ENCODE measurements around the gene SLC6A4. TPM values are rescaled to one million over a fixed set of nuclear protein-coding genes. Genes with fewer than 3 reads are reported as not detected.

The SLC6A4 gene
- total RNA-seq, 1 experiment from 2014 or later = 0.02 TPM

GRCh38 chr17:30246460-30246859 is 11.0 kb upstream of the SLC6A4 start:
- Histone ChIP-seq H3K79me1 (ENCODE audit: insufficient read depth, low read depth, low read length, poor library complexity, severe bottlenecking) (no peaks in the 10 kb centered on the region), H3K23me2 (ENCODE audit: insufficient read length, low read depth, low read length, poor library complexity, severe bottlenecking) (no peaks in the 10 kb centered on the region), H3K56ac (ENCODE audit: insufficient read length, low read depth, low read length) (no peak overlapping the region), H3K18ac (ENCODE audit: insufficient read length, low read depth, low read length) (no peak overlapping the region), H3K79me2 (ENCODE audit: insufficient read depth, low read length) (no peaks in the 10 kb centered on the region), H2BK12ac (ENCODE audit: insufficient read length, low read depth, low read length) (no peak overlapping the region), H3K4me2 (ENCODE audit: insufficient read depth, insufficient read length, low read length) (no peak overlapping the region), H2BK15ac (ENCODE audit: low read depth, low read length) (no peak overlapping the region), H3K9ac (ENCODE audit: extremely low read depth, insufficient read length, low read length) (no peak overlapping the region), H3K27me3 (ENCODE audit: insufficient read depth, low read length) (no peaks in the 10 kb centered on the region), H3K4me1 (ENCODE audit: insufficient read depth, low read length) (no peaks in the 10 kb centered on the region), H4K8ac (replicated peaks; ENCODE audit: insufficient read length, low read depth, low read length) (no peak overlapping the region), H4K91ac (ENCODE audit: insufficient read length, low read depth, low read length) (no peak overlapping the region), H3T11ph (ENCODE audit: low read length) (no peak overlapping the region), H3K4ac (ENCODE audit: low read depth, low read length) (no peak overlapping the region), H2AK5ac (ENCODE audit: insufficient read length, low read length) (no peak overlapping the region), H2BK120ac (ENCODE audit: low read depth, low read length, poor library complexity, severe bottlenecking) (no peak overlapping the region), H4K5ac (ENCODE audit: insufficient read length, low read depth, low read length) (no peak overlapping the region), H3K27ac (ENCODE audit: insufficient read length, low read depth, low read length) (no peak overlapping the region), H3K14ac (ENCODE audit: insufficient read depth, low read length) (no peak overlapping the region), H2BK5ac (ENCODE audit: insufficient read length, low read length) (no peak overlapping the region), H4K20me1 (ENCODE audit: control insufficient read depth, insufficient read depth, insufficient read length) (no peaks in the 10 kb centered on the region), H2AFZ (ENCODE audit: low read length) (no peak overlapping the region), H3K23ac (ENCODE audit: insufficient read length, low read depth, low read length) (no peak overlapping the region), H2BK20ac (ENCODE audit: low read depth, low read length, poor library complexity, severe bottlenecking) (no peak overlapping the region), H3K9me3 (ENCODE audit: control insufficient read depth, low read depth, low read length) (no peaks in the 10 kb centered on the region)
- Mint-ChIP-seq H3K9me3 (no peaks in the 10 kb centered on the region), H3K27ac (no peak overlapping the region), H3K36me3 (ENCODE audit: insufficient read depth in 1 of 3, low read depth in 3 of 3) (peaks cover 9 to 36% (median 26%) of the 10 kb centered on the region in 3 experiments; a peak in 5 of 7 replicates), H3K4me3 (no peak overlapping the region), H3K4me1 (peaks cover 0 to 7% of the 10 kb centered on the region in 2 experiments; a peak in 2 of 4 replicates), H3K27me3 (ENCODE audit: low read depth) (no peaks in the 10 kb centered on the region)
- no peak for TF ChIP-seq CTCF (conservative IDR thresholded peaks at IDR 0.05)
- WGBS (ENCODE audit: extremely low coverage, insufficient read length, low lambda C conversion rate) = no CpG with 5 or more reads among the region's 7 CpGs
- no peak for DNase-seq

Data from H9 (cell line).